Measurements from ENCODE around the gene NANS. TPM values are rescaled to one million over a fixed set of nuclear protein-coding genes. Genes with fewer than 3 reads are reported as not detected.

The NANS gene
- total RNA-seq, 1 experiment from 2014 or later: 48.9 TPM

GRCh38 chr9:98031169-98031568 is 25.4 kb upstream of the NANS start:
- Histone ChIP-seq H3K4me2 (ENCODE audit: low read length) (no peak overlapping the region), H4K20me1 (ENCODE audit: insufficient read depth) (no peaks in the 10 kb centered on the region), H3K36me3 (ENCODE audit: control insufficient read depth in 1 of 2, insufficient read depth in 2 of 2, low read length in 2 of 2) (no peaks in the 10 kb centered on the region; a peak in 1 of 4 replicates), H3K79me2 (ENCODE audit: insufficient read depth, low read length) (no peaks in the 10 kb centered on the region), H3K4me3 (replicated peaks in 1 of 2; ENCODE audit: low read depth in 1 of 2, low read length in 2 of 2) (no peak overlapping the region), H3K9me3 (ENCODE audit: control insufficient read depth in 1 of 2, insufficient read depth in 1 of 2, low read depth in 1 of 2, low read length in 2 of 2) (no peaks in the 10 kb centered on the region), H3K27ac (ENCODE audit: low read depth, low read length) (no peak overlapping the region), H3K4me1 (ENCODE audit: control insufficient read depth in 1 of 2, insufficient read depth in 2 of 2, low read length in 2 of 2) (peaks cover 0 to 19% of the 10 kb centered on the region in 2 experiments; a peak in 2 of 4 replicates), H3K9me2 (ENCODE audit: insufficient read depth) (no peaks in the 10 kb centered on the region), H3K27me3 (ENCODE audit: insufficient read depth, low read length) (no peaks in the 10 kb centered on the region), H2AFZ (ENCODE audit: low read depth, low read length, poor library complexity, severe bottlenecking) (no peak overlapping the region), H3K9ac (ENCODE audit: low read length) (no peak overlapping the region)
- intact Hi-C loops (cut with micrococcal nuclease): loop anchor here (5.0 kb wide), 1 partner anchor 94 kb away; the partner anchor contains the start of gene HEMGN
- RAD21 ChIA-PET (ENCODE audit: low non-redundant PET in 1 of 2, low total read pairs in 2 of 2, uncharacterized antibody in 2 of 2, unreplicated experiment in 2 of 2): no interaction called here
- no TSS peak for BruUV-seq (replicated peaks)
- DNase-seq (ENCODE audit: low read depth, low spot score) (no peak), ATAC-seq (no peak)
- POLR2A ChIA-PET: no interaction called here
- TF ChIP-seq REST (IDR thresholded peaks at IDR 0.05; ENCODE audit: low read depth) (no peak), FOSL1 (IDR thresholded peaks at IDR 0.05; ENCODE audit: low read depth) (no peak), CEBPB (IDR thresholded peaks at IDR 0.05; ENCODE audit: low read depth) (no peak), TCF7L2 (IDR thresholded peaks at IDR 0.05; ENCODE audit: borderline replicate concordance, extremely low read depth, insufficient read depth, insufficient read length) (no peak), CBX3 (IDR thresholded peaks at IDR 0.05; ENCODE audit: low read depth) (no peak), ZFX (IDR thresholded peaks at IDR 0.05) (no peak), JUND (IDR thresholded peaks at IDR 0.05) (no peak), CTCF (IDR thresholded peaks at IDR 0.05 in 2 of 3, conservative IDR thresholded peaks at IDR 0.05 in 1 of 3; ENCODE audit: borderline replicate concordance in 1 of 3, insufficient read depth in 1 of 3, low read depth in 2 of 3, low read length in 2 of 3) (no peak), EZH2phosphoT487 (IDR thresholded peaks at IDR 0.05; ENCODE audit: borderline replicate concordance) (no peak)
- CTCF ChIA-PET: interaction anchor here (2.0 kb wide), 1 partner anchor 108 kb away, joined by 8 read pairs; no protein-coding TSS in a partner anchor

Measured in HCT116 (cell line).